HUES6 (cell line): ENCODE results near the gene PCSK5.
"Not testable (repeated sequence)": the region's sequence is repeated elsewhere in the genome, so short reads cannot be mapped to it uniquely, and the experiment has no call there.

Source experiments
- H3K27ac ChIP-seq: 2 replicates; pipeline ENCODE4 v1.7.0; 2013; ENCODE audit warnings: low read depth, mild to moderate bottlenecking, low read length, inconsistent platforms
- H3K27me3 ChIP-seq: 2 replicates; pipeline ENCODE4 v1.6.1; 2013; ENCODE audit warnings: low read length; ENCODE audit not compliant: control insufficient read depth, insufficient read depth
- H3K36me3 ChIP-seq: 2 replicates; pipeline ENCODE4 v1.6.1; 2013; ENCODE audit warnings: low read length; ENCODE audit not compliant: control insufficient read depth, insufficient read depth
- H3K4me1 ChIP-seq: 2 replicates; pipeline ENCODE4 v1.6.1; 2013; ENCODE audit warnings: low read length; ENCODE audit not compliant: control insufficient read depth, insufficient read depth
- H3K4me3 ChIP-seq: 2 replicates; pipeline ENCODE4 v1.5.1; 2013; ENCODE audit warnings: low read depth, low read length
- H3K9ac ChIP-seq: one replicate; pipeline ENCODE4 v1.6.1; 2013; ENCODE audit warnings: mild to moderate bottlenecking, low read length
- H3K9me3 ChIP-seq: 2 replicates; pipeline ENCODE4 v1.6.1; 2013; ENCODE audit warnings: low read depth, low read length; ENCODE audit not compliant: control insufficient read depth, insufficient read depth

PCSK5 gene

GRCh38 chr9:76321195-76321828 lies 430.8 kb downstream of the PCSK5 start:
- Histone ChIP-seq H3K27me3 (no peaks in the 10 kb centered on the region), H3K9ac (no peak overlapping the region), H3K4me3 (no peak overlapping the region), H3K4me1 (peaks cover 12% of the 10 kb centered on the region; the same call in 1 of the 2 replicates), H3K9me3 (no peaks in the 10 kb centered on the region), H3K36me3 (no peaks in the 10 kb centered on the region), H3K27ac (no peak overlapping the region)

GRCh38 chr9:76322810-76323209 lies 432.3 kb downstream of the PCSK5 start:
- no peak overlapping the region for H3K4me3 ChIP-seq
- no peaks in the 10 kb centered on the region for H3K27me3 ChIP-seq
- H3K9ac ChIP-seq: no peak overlapping the region
- no peak overlapping the region for H3K27ac ChIP-seq
- H3K36me3 ChIP-seq: no peaks in the 10 kb centered on the region
- H3K9me3 ChIP-seq: no peaks in the 10 kb centered on the region
- peaks cover 12% of the 10 kb centered on the region; the same call in 1 of the 2 replicates for H3K4me1 ChIP-seq

GRCh38 chr9:76323490-76323889 lies 433.0 kb downstream of the PCSK5 start:
- H3K9ac ChIP-seq: no peak overlapping the region
- H3K4me3 ChIP-seq: no peak overlapping the region
- H3K4me1 ChIP-seq: peaks cover 12% of the 10 kb centered on the region; the same call in 1 of the 2 replicates
- no peak overlapping the region for H3K27ac ChIP-seq
- H3K36me3 ChIP-seq: no peaks in the 10 kb centered on the region
- no peaks in the 10 kb centered on the region for H3K9me3 ChIP-seq
- H3K27me3 ChIP-seq: no peaks in the 10 kb centered on the region

GRCh38 chr9:76324030-76324429 lies 433.6 kb downstream of the PCSK5 start:
- not testable (repeated sequence) for H3K9me3 ChIP-seq, H3K27ac ChIP-seq, H3K4me3 ChIP-seq, H3K9ac ChIP-seq, H3K27me3 ChIP-seq, H3K36me3 ChIP-seq
- peaks cover 12% of the 10 kb centered on the region; the same call in 1 of the 2 replicates for H3K4me1 ChIP-seq

- H3K4me1 ChIP-seq: no peaks in the 10 kb centered on the region
- no peaks in the 10 kb centered on the region for H3K27me3 ChIP-seq
- no peak overlapping the region for H3K4me3 ChIP-seq
- H3K27ac ChIP-seq: no peak overlapping the region
- no peak overlapping the region for H3K9ac ChIP-seq
- no peaks in the 10 kb centered on the region for H3K9me3 ChIP-seq
- no peaks in the 10 kb centered on the region for H3K36me3 ChIP-seq
These were observed 439.6 kb downstream of the PCSK5 start for GRCh38 chr9:76330034-76330433.

- no peak overlapping the region for H3K27ac ChIP-seq
- H3K36me3 ChIP-seq: no peaks in the 10 kb centered on the region
- no peak overlapping the region for H3K9ac ChIP-seq
- no peaks in the 10 kb centered on the region for H3K27me3 ChIP-seq
- H3K4me1 ChIP-seq: no peaks in the 10 kb centered on the region
- no peak overlapping the region for H3K4me3 ChIP-seq
- H3K9me3 ChIP-seq: no peaks in the 10 kb centered on the region
These were observed 442.9 kb downstream of the PCSK5 start for GRCh38 chr9:76333388-76333787.

GRCh38 chr9:76333964-76334363 lies 443.5 kb downstream of the PCSK5 start:
- H3K4me3 ChIP-seq: no peak overlapping the region
- H3K9ac ChIP-seq: no peak overlapping the region
- H3K36me3 ChIP-seq: no peaks in the 10 kb centered on the region
- H3K27ac ChIP-seq: no peak overlapping the region
- no peaks in the 10 kb centered on the region for H3K4me1 ChIP-seq
- no peaks in the 10 kb centered on the region for H3K9me3 ChIP-seq
- no peaks in the 10 kb centered on the region for H3K27me3 ChIP-seq

- Histone ChIP-seq H3K4me1 (no peaks in the 10 kb centered on the region), H3K27me3 (no peaks in the 10 kb centered on the region), H3K9me3 (no peaks in the 10 kb centered on the region), H3K9ac (no peak overlapping the region), H3K36me3 (no peaks in the 10 kb centered on the region), H3K27ac (no peak overlapping the region), H3K4me3 (no peak overlapping the region)
These were observed 445.6 kb downstream of the PCSK5 start for GRCh38 chr9:76336027-76336426.

GRCh38 chr9:76338418-76338817 lies 447.9 kb downstream of the PCSK5 start:
- Histone ChIP-seq H3K9me3 (no peaks in the 10 kb centered on the region), H3K27ac (no peak overlapping the region), H3K4me1 (no peaks in the 10 kb centered on the region), H3K36me3 (no peaks in the 10 kb centered on the region), H3K9ac (no peak overlapping the region), H3K4me3 (no peak overlapping the region), H3K27me3 (no peaks in the 10 kb centered on the region)

- Histone ChIP-seq H3K27ac (no peak overlapping the region), H3K36me3 (no peaks in the 10 kb centered on the region), H3K9ac (no peak overlapping the region)
These were observed 451.1 kb downstream of the PCSK5 start for GRCh38 chr9:76341616-76342015.

GRCh38 chr9:76342201-76342600 lies 451.7 kb downstream of the PCSK5 start:
- H3K36me3 ChIP-seq: no peaks in the 10 kb centered on the region
- H3K27ac ChIP-seq: no peak overlapping the region
- no peaks in the 10 kb centered on the region for H3K9me3 ChIP-seq
- no peak overlapping the region for H3K9ac ChIP-seq
- no peak overlapping the region for H3K4me3 ChIP-seq
- H3K4me1 ChIP-seq: no peaks in the 10 kb centered on the region
- no peaks in the 10 kb centered on the region for H3K27me3 ChIP-seq

More at GRCh38 chr9:76341616-76342015, 451.1 kb downstream of the PCSK5 start:
- Histone ChIP-seq H3K27me3 (no peaks in the 10 kb centered on the region), H3K9me3 (no peaks in the 10 kb centered on the region), H3K4me3 (no peak overlapping the region), H3K4me1 (no peaks in the 10 kb centered on the region)
